Measurements from ENCODE around the gene TREML2.

DNA sequence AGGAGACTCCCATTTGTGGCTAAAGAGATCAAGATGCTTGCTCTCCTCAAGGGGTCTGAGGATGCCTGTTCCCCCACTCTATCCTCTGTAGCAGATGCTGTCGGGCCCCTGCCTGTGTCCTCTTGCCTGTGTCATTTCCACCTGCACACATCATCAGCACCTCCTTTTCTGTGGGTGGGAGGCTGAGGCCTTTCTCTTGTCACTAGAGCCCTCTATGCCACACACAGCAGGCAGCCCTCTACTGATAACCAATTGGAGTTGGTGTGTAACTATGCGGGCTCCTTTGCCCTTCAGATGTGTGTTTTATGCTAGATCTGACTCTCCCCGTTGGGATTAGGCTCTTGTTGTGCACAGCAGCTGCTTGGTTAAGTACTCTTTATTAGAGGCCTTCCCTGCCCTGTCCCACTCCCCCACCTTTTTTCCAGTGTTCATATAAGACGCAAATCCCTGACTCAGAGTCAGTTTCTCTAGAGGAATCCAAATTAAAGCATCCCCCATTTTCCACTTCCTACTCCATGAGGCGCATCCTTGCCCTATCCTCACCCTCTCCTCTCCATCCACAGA lies 7.7 kb downstream of the TREML2 start:
- TF ChIP-seq POLR2A (IDR thresholded peaks at IDR 0.05) (no peak), POLR2AphosphoS5 (IDR thresholded peaks at IDR 0.05) (no peak)
